HTERT RPE-1 (cell line): Measurements from ENCODE around the gene EXOSC7.
"Not testable (repeated sequence)": the region's sequence is repeated elsewhere in the genome, so short reads cannot be mapped to it uniquely, and the experiment has no call there.

Source experiments
- in situ Hi-C: fragments of 300-500 bp; cut with MboI; formaldehyde crosslinking; loops from 4 replicates; pipeline ENCODE4 v1.14.3; 2020; ENCODE audit warnings: low sequenced_read_pairs

EXOSC7 gene

DNA sequence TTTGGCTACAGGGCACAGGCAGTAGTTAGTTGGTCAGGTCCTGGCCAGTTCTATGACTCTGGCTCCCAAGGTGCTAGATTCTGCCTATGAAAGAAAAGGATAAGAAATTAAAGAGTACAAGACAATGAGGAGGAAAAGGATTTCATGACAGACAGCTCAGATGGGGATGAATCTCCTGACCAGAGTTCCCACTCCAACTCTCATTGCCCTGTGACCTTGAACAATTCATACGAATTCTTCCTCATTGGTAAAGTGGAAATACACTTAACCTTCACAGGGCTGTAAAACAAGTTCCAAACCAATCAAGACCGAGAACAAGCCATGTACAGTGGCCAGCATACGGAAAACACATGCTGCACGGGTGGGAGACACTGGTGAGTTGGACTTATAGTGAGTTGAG lies 73.8 kb downstream of the EXOSC7 start:
- in situ Hi-C loops: loop anchor here (25.0 kb wide), 1 partner anchor 437 kb away; no protein-coding TSS in a partner anchor

DNA sequence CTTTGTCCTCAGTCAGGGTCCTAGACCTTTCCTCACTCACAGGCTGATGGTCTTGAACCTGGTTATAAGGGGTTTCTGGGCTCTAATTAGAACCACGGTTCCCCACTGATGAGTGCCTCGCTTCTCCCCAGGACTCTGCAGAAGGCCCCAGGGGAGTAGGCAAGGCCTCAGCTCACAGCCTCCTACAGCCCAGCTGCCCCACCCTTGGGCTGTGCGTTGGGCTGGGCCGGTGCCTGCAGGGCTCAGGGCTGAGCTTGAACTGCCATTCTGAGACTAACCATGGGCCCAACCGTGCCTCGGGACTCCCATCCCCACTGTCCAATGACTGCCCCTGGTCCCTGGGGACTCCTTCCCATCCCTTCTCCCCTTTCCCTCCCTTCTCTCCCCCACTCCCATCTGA lies 75.6 kb downstream of the EXOSC7 start:
- in situ Hi-C loops: no loop called here

GRCh38 chr3:45053805-45054195 lies 77.8 kb downstream of the EXOSC7 start:
- in situ Hi-C loops: not testable (repeated sequence)

DNA sequence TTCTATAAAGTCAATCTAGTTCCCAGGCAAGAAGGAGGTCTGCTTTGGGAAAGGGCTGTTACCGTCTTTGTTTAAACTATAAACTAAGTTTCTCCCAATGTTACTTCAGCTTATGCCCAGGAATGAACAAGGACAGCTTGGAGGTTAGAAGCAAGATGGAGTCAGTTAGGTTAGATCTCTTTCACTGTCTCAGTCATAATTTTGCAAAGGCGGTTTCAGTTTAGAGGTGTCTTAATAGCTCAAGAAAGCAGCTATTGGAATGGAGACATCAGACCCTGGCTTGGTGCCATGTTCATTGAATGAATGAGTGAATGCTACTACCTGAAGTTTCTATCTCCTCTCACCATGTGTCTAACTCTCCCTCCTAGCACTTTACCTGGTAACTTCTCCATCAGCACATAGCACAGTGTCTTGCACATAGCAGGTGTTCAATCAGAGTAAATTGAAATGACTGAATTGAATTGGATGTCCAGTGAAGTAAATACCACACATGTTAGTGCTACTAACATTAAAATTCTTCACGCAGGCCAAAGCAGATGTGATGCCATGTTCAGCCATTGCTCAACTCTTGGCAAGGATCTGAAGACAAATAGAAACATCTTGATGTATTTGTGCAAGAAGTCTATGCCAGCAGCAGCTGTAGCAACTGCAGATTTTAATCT lies 78.3 kb downstream of the EXOSC7 start:
- in situ Hi-C loops: no loop called here

- in situ Hi-C loops: no loop called here
These were observed 79.0 kb downstream of the EXOSC7 start for GRCh38 chr3:45055032-45055410.

DNA sequence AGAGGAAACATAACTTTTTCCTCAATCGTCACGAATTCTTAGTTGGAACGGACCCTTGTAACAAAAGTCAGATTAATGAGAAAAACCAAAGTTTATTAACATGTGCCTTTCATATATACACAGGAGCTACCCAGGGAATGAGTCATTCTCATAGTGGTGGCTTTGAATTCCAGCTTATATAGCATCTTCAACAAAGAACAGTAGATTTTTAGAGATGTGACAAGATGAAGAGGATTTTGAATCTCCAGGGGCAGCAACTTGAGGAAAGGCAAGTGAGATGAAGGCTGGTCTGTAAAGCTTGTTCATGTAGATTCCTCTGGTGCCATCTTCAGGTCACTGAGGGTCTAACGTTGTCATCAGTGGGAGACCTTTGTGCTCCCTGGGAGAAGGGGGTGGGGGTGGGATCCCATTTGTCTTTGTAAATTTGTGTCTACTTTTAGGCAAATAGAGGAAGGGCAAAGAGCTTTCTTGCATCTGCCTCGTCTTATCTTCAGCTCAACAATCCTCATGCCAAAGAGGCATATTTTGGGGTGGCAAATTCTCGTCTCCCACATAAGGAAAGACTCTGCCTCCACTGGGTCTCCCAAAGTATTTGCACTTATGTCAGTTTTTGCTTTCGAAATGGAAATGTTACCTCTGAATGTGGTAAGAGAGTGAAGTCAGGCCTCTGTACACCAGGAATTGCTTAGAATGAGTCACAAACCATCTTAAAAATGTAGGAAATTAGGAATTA lies 79.5 kb downstream of the EXOSC7 start:
- in situ Hi-C loops: no loop called here

GRCh38 chr3:45056608-45057301 lies 80.7 kb downstream of the EXOSC7 start:
- in situ Hi-C loops: no loop called here

- in situ Hi-C loops: no loop called here
These were observed 81.5 kb downstream of the EXOSC7 start for GRCh38 chr3:45057557-45057956.

DNA sequence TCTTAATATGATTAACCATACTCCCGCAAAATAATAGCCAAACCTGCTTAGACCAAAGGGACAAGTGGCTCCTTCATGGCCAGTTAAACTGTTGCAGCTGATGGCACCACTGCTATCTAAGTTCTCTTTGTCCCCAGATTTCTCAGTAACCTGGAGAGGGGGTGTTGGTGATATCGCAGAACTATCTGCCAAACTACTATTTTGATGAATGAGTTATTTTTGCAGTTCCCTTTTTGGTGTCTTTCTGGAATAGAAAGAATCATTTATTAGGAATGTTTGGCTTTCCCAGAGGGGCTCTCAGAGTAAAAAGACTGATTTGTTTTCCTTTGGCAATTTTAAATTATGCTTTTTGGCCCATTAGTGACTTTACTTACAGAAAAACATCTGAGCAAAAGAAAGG lies 83.1 kb downstream of the EXOSC7 start:
- in situ Hi-C loops: no loop called here

DNA sequence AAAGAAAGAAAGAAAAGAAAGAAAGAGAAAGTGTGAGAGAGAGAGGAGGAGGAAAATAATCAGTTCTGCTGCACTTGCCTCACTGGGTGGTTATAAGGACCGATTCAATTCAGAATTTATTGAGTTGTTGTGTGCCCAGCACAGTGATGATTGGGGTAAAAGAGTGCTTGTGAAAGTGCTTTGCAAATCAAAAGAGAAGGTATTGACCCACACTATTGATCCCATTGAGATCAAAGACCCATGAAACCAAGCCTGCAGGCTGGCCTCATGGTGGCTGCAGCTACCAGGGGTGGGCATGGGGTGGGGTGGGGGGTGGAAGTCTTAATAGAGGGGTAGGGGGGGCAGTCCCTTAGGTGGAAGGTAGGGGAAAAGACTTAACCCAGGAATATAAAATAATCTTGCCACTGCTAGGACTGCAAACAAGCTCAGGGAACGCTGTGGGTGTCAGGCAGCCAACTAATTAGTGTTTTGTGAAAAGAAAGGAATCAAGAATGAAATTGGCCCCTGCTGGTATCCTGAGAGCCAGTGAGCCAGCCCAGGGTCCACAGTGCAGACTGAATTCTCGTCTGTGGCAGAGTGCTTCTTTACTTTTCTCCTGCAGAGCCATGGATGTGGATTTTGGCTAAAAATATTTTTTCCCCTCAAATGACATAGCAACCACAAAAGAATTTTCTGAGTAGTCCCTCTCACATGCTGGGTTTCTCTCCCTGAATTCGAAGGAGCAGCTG lies 84.3 kb downstream of the EXOSC7 start:
- in situ Hi-C loops: no loop called here
